Measurements from ENCODE around the gene PIR. TPM values are rescaled to one million over a fixed set of nuclear protein-coding genes. Genes with fewer than 3 reads are reported as not detected.

PIR gene
- total RNA-seq, 4 donors from 2014 or later: 4.4 to 24.4 (median 14.7) TPM

DNA sequence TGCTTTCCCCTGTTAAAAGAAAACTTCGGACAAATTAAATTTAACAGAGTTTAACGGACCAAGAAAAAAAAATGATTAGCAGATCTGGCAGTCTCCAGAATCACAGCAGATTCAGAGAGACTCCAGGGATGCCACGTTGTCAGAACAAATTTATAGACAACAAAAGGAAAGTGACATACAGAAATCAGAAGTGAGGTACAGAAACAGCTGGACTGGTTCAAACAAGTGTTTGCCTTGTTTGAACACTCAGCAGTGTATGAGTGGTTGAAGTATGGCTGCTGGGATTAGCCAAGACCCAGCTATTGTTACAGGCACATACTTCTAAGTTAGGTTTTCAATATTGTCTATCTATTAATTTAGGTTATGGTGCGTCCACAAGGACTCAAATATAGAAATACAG is 19.1 kb downstream of the PIR start:
- Histone ChIP-seq H3K27me3 (no peaks in the 10 kb centered on the region), H3K4me3 (no peak overlapping the region), H3K36me3 (peaks cover 4% of the 10 kb centered on the region), H3K9me3 (no peaks in the 10 kb centered on the region), H3K27ac (peak overlapping the region; percentile 68), H3K4me1 (peaks cover 9% of the 10 kb centered on the region)
- 71% methylated on average over 4 of the region's 4 CpGs for WGBS
- DNase-seq (ENCODE audit: low spot score in 2 of 2): no peak
- TF ChIP-seq, protein P1, sequence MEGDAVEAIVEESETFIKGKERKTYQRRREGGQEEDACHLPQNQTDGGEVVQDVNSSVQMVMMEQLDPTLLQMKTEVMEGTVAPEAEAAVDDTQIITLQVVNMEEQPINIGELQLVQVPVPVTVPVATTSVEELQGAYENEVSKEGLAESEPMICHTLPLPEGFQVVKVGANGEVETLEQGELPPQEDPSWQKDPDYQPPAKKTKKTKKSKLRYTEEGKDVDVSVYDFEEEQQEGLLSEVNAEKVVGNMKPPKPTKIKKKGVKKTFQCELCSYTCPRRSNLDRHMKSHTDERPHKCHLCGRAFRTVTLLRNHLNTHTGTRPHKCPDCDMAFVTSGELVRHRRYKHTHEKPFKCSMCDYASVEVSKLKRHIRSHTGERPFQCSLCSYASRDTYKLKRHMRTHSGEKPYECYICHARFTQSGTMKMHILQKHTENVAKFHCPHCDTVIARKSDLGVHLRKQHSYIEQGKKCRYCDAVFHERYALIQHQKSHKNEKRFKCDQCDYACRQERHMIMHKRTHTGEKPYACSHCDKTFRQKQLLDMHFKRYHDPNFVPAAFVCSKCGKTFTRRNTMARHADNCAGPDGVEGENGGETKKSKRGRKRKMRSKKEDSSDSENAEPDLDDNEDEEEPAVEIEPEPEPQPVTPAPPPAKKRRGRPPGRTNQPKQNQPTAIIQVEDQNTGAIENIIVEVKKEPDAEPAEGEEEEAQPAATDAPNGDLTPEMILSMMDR (IDR thresholded peaks at IDR 0.05): no peak
- no peak for TF ChIP-seq POLR2A (IDR thresholded peaks at IDR 0.05)
- no peak for TF ChIP-seq EP300 (IDR thresholded peaks at IDR 0.05)
- TF ChIP-seq POLR2AphosphoS5 (IDR thresholded peaks at IDR 0.05): no peak

DNA sequence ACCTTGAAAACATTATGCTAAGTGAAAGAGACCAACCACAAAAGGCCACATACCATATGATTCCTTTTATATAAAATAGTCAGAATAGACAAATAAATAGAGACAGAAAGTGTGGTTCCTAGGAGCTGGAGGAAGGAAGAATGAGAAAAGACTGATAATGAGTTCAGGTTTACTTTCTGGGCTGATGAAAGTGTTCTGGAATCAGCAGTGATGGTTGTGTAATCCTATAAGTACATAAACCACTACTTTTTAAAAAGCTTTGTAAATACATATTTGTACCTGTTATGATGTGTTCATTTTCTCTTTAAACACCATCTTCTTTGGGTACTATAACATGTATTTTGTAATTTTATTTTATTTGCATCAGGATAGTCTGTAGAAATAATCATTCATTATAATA is 20.6 kb downstream of the PIR start:
- no peak for DNase-seq (ENCODE audit: low spot score in 2 of 2)
- H3K27me3 ChIP-seq: no peaks in the 10 kb centered on the region
- H3K36me3 ChIP-seq: no peaks in the 10 kb centered on the region
- H3K9me3 ChIP-seq: no peaks in the 10 kb centered on the region
- no peak overlapping the region for H3K27ac ChIP-seq
- peaks cover 9% of the 10 kb centered on the region for H3K4me1 ChIP-seq
- no peak for TF ChIP-seq POLR2A (IDR thresholded peaks at IDR 0.05)
- no peak for TF ChIP-seq POLR2AphosphoS5 (IDR thresholded peaks at IDR 0.05)
- TF ChIP-seq EP300 (IDR thresholded peaks at IDR 0.05): no peak
- TF ChIP-seq, protein P1 (IDR thresholded peaks at IDR 0.05): no peak
- no peak overlapping the region for H3K4me3 ChIP-seq

DNA sequence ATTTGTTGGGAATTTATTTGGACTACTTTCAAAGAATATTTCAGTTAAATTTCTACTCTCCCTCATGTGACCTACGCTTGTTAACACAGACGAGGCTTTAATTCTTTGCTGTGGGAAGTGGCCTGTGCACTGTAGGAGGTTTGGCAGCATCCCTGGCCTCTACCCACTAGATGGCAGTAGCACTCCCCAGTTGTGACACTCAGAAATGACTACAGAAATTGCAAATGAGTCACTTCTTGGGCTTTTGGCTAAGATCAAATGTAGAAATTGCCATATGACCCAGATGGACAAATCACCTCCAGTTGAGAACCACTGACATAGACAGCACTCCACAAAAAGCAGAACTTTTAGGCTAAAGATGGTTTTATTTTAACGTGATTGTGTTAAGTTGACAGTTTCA is 22.1 kb downstream of the PIR start:
- Histone ChIP-seq H3K27ac (no peak overlapping the region), H3K4me1 (peaks cover 9% of the 10 kb centered on the region), H3K36me3 (no peaks in the 10 kb centered on the region), H3K4me3 (no peak overlapping the region), H3K27me3 (no peaks in the 10 kb centered on the region), H3K9me3 (no peaks in the 10 kb centered on the region)
- DNase-seq (ENCODE audit: low spot score in 2 of 2): peak in 1 of 2 donors; percentile 71
- WGBS: 21% methylated on average over 3 of the region's 3 CpGs
- TF ChIP-seq POLR2A (IDR thresholded peaks at IDR 0.05): no peak
- TF ChIP-seq, protein P1 (IDR thresholded peaks at IDR 0.05): peak; percentile 64

DNA sequence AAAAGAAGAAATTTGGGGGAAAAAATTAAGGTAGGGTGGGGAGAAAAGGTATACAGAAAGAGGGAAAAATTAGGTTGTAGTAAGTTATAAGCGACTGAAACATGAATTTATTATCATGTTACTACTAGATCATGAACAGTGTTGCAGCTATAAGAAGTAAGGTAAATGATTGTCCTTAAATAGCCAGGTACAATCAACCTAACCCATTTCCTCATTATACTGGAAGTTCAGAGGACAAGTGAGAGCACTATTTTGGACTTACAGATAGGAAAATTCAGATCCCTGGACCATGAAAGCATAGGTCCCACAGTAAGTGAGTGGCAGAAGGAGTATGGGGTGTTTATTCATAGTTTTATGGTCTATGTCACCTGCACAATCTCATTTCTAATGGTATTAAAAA is 23.5 kb downstream of the PIR start:
- no peak for DNase-seq (ENCODE audit: low spot score in 2 of 2)
- no peaks in the 10 kb centered on the region for H3K27me3 ChIP-seq
- H3K4me3 ChIP-seq: no peak overlapping the region
- no peaks in the 10 kb centered on the region for H3K9me3 ChIP-seq
- H3K4me1 ChIP-seq: peaks cover 9% of the 10 kb centered on the region
- H3K36me3 ChIP-seq: no peaks in the 10 kb centered on the region
- no peak overlapping the region for H3K27ac ChIP-seq
- TF ChIP-seq EP300 (IDR thresholded peaks at IDR 0.05) (no peak), POLR2A (IDR thresholded peaks at IDR 0.05) (no peak), POLR2AphosphoS5 (IDR thresholded peaks at IDR 0.05) (no peak)
- TF ChIP-seq, protein P1 (IDR thresholded peaks at IDR 0.05): no peak
- 48% methylated on average over 1 of the region's 1 CpG for WGBS

DNA sequence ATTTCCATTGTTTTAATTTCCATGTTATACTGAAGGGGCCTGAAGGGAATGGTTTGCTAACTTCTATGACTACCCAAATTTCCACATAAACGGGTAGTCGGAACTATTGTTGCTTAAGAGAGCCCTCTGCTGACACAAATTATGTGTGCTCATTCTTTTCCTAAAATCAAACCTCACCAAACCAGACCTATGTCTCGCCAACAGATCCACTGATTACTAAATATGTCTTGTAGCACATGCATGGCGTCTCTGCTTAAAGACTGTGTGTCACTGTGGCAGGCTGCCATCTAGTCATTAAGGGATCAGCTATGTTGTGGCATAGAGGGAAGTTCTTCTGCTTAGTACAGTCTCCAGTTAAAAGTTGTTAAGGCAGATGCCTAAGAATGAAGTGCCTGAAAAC is 25.1 kb downstream of the PIR start:
- Histone ChIP-seq H3K4me3 (no peak overlapping the region), H3K36me3 (no peaks in the 10 kb centered on the region), H3K27me3 (no peaks in the 10 kb centered on the region), H3K4me1 (peaks cover 4% of the 10 kb centered on the region), H3K27ac (no peak overlapping the region), H3K9me3 (no peaks in the 10 kb centered on the region)
- no peak for TF ChIP-seq POLR2AphosphoS5 (IDR thresholded peaks at IDR 0.05)
- TF ChIP-seq, protein P1 (IDR thresholded peaks at IDR 0.05): peak; percentile 1 to 9
- WGBS: 10% methylated on average over 4 of the region's 4 CpGs
- peak in 1 of 2 donors; percentile 71 for DNase-seq (ENCODE audit: low spot score in 2 of 2)
